ENCODE results near the gene NLRP13.

NLRP13 gene

GRCh38 chr19:55931936-55932386 is at the start of gene NLRP13:
Gene NLRP13, minus strand, starts transcription at chr19:55932336. Its CDS starts 25 bp downstream, at chr19:55932311.
- Histone ChIP-seq H3K4me2 (ENCODE audit: low read depth, low read length, poor library complexity, severe bottlenecking) (no peak within 1 kb of the TSS), H3K79me2 (ENCODE audit: insufficient read depth, low read length) (no peaks in the 10 kb centered on the region), H3K4me3 (ENCODE audit: low read length, poor library complexity, severe bottlenecking) (no peak within 1 kb of the TSS)

GRCh38 chr19:55980415-55980814 is 48.3 kb upstream of the NLRP13 start:
- no peaks in the 10 kb centered on the region for H3F3A ChIP-seq (ENCODE audit: low read depth)
- no peaks in the 10 kb centered on the region for H3K4me1 ChIP-seq (ENCODE audit: insufficient read depth, low read length, poor library complexity, severe bottlenecking)
- H3K36me3 ChIP-seq (ENCODE audit: insufficient read depth, low read length): no peaks in the 10 kb centered on the region
- H3K9me2 ChIP-seq (replicated peaks; ENCODE audit: low read depth, low read length): no peaks in the 10 kb centered on the region
- no peak overlapping the region for H3K4me2 ChIP-seq (ENCODE audit: low read depth, low read length, poor library complexity, severe bottlenecking)
- no peak overlapping the region for H2AFZ ChIP-seq (ENCODE audit: low read length)
- no peaks in the 10 kb centered on the region for H3K27me3 ChIP-seq (ENCODE audit: insufficient read depth, low read length, poor library complexity, severe bottlenecking)
- H4K20me1 ChIP-seq (ENCODE audit: insufficient read depth, low read length, poor library complexity, severe bottlenecking): no peaks in the 10 kb centered on the region
- no peak overlapping the region for H3K9ac ChIP-seq (ENCODE audit: low read depth, low read length, poor library complexity, severe bottlenecking)
- no peaks in the 10 kb centered on the region for H3K79me2 ChIP-seq (ENCODE audit: insufficient read depth, low read length)
- H3K9me3 ChIP-seq (ENCODE audit: insufficient read depth, low read depth, low read length): peaks cover 2% of the 10 kb centered on the region; the same call in 1 of the 2 replicates
- TF ChIP-seq EZH2phosphoT487 (IDR thresholded peaks at IDR 0.05; ENCODE audit: borderline replicate concordance): no peak
- no peak overlapping the region for H3K4me3 ChIP-seq (ENCODE audit: low read length, poor library complexity, severe bottlenecking)

More at GRCh38 chr19:55931936-55932386, at the start of gene NLRP13:
- TF ChIP-seq CTCF (conservative IDR thresholded peaks at IDR 0.05; ENCODE audit: low read length): no peak
- TF ChIP-seq EZH2phosphoT487 (IDR thresholded peaks at IDR 0.05; ENCODE audit: borderline replicate concordance): no peak
- Histone ChIP-seq H2AFZ (ENCODE audit: low read length) (no peak within 1 kb of the TSS), H3F3A (ENCODE audit: low read depth) (no peaks in the 10 kb centered on the region), H3K36me3 (ENCODE audit: insufficient read depth, low read length) (no peaks in the 10 kb centered on the region), H3K27me3 (ENCODE audit: insufficient read depth, low read length, poor library complexity, severe bottlenecking) (no peaks in the 10 kb centered on the region), H3K9me2 (replicated peaks; ENCODE audit: low read depth, low read length) (no peaks in the 10 kb centered on the region), H3K9ac (ENCODE audit: low read depth, low read length, poor library complexity, severe bottlenecking) (no peak within 1 kb of the TSS), H3K9me3 (ENCODE audit: insufficient read depth, low read depth, low read length) (no peaks in the 10 kb centered on the region; the same call in 1 of the 2 replicates), H4K20me1 (ENCODE audit: insufficient read depth, low read length, poor library complexity, severe bottlenecking) (no peaks in the 10 kb centered on the region), H3K4me1 (ENCODE audit: insufficient read depth, low read length, poor library complexity, severe bottlenecking) (no peaks in the 10 kb centered on the region)

GRCh38 chr19:55973982-55974381 is 41.8 kb upstream of the NLRP13 start:
- H3K4me3 ChIP-seq (ENCODE audit: low read length, poor library complexity, severe bottlenecking): no peak overlapping the region
- TF ChIP-seq CTCF (conservative IDR thresholded peaks at IDR 0.05; ENCODE audit: low read length) (no peak), EZH2phosphoT487 (IDR thresholded peaks at IDR 0.05; ENCODE audit: borderline replicate concordance) (no peak)

GRCh38 chr19:55962186-55962585 is 30.1 kb upstream of the NLRP13 start:
- H3F3A ChIP-seq (ENCODE audit: low read depth): no peaks in the 10 kb centered on the region
- no peaks in the 10 kb centered on the region for H4K20me1 ChIP-seq (ENCODE audit: insufficient read depth, low read length, poor library complexity, severe bottlenecking)
- H2AFZ ChIP-seq (ENCODE audit: low read length): no peak overlapping the region
- H3K79me2 ChIP-seq (ENCODE audit: insufficient read depth, low read length): no peaks in the 10 kb centered on the region
- TF ChIP-seq CTCF (conservative IDR thresholded peaks at IDR 0.05; ENCODE audit: low read length) (no peak), EZH2phosphoT487 (IDR thresholded peaks at IDR 0.05; ENCODE audit: borderline replicate concordance) (no peak)
- no peak overlapping the region for H3K4me3 ChIP-seq (ENCODE audit: low read length, poor library complexity, severe bottlenecking)
- H3K27me3 ChIP-seq (ENCODE audit: insufficient read depth, low read length, poor library complexity, severe bottlenecking): no peaks in the 10 kb centered on the region
- no peaks in the 10 kb centered on the region for H3K36me3 ChIP-seq (ENCODE audit: insufficient read depth, low read length)
- H3K9ac ChIP-seq (ENCODE audit: low read depth, low read length, poor library complexity, severe bottlenecking): no peak overlapping the region
- no peaks in the 10 kb centered on the region for H3K9me2 ChIP-seq (replicated peaks; ENCODE audit: low read depth, low read length)
- H3K4me2 ChIP-seq (ENCODE audit: low read depth, low read length, poor library complexity, severe bottlenecking): no peak overlapping the region
- peaks cover 3% of the 10 kb centered on the region; the same call in 1 of the 2 replicates for H3K9me3 ChIP-seq (ENCODE audit: insufficient read depth, low read depth, low read length)
- no peaks in the 10 kb centered on the region for H3K4me1 ChIP-seq (ENCODE audit: insufficient read depth, low read length, poor library complexity, severe bottlenecking)

More at GRCh38 chr19:55973982-55974381, 41.8 kb upstream of the NLRP13 start:
- Histone ChIP-seq H3F3A (ENCODE audit: low read depth) (no peaks in the 10 kb centered on the region), H3K4me2 (ENCODE audit: low read depth, low read length, poor library complexity, severe bottlenecking) (no peak overlapping the region), H3K79me2 (ENCODE audit: insufficient read depth, low read length) (no peaks in the 10 kb centered on the region), H3K9ac (ENCODE audit: low read depth, low read length, poor library complexity, severe bottlenecking) (no peak overlapping the region), H3K27me3 (ENCODE audit: insufficient read depth, low read length, poor library complexity, severe bottlenecking) (no peaks in the 10 kb centered on the region), H4K20me1 (ENCODE audit: insufficient read depth, low read length, poor library complexity, severe bottlenecking) (no peaks in the 10 kb centered on the region), H3K36me3 (ENCODE audit: insufficient read depth, low read length) (no peaks in the 10 kb centered on the region), H3K9me3 (ENCODE audit: insufficient read depth, low read depth, low read length) (peaks cover 5% of the 10 kb centered on the region; the same call in 1 of the 2 replicates), H3K9me2 (replicated peaks; ENCODE audit: low read depth, low read length) (no peaks in the 10 kb centered on the region), H2AFZ (ENCODE audit: low read length) (no peak overlapping the region), H3K4me1 (ENCODE audit: insufficient read depth, low read length, poor library complexity, severe bottlenecking) (no peaks in the 10 kb centered on the region)
